Left kidney (tissue), 2 donors: ENCODE measurements around the gene DYNC2I2. TPM values are rescaled to one million over a fixed set of nuclear protein-coding genes. Genes with fewer than 3 reads are reported as not detected.
"Not testable (repeated sequence)": the region's sequence is repeated elsewhere in the genome, so short reads cannot be mapped to it uniquely, and the experiment has no call there.

ENCODE experiments used
- DNase-seq: peaks from one replicate; pipeline ENCODE4 v3.0.0-alpha.2; 2013
- polyA plus RNA-seq: library from polyadenylated mRNA; unstranded; fragments of 120-200 nt; gene quantifications from one replicate; pipeline ENCODE4 v1.2.1, GENCODE V29; 2013; ENCODE audit not compliant: insufficient read length

The DYNC2I2 gene
- polyA plus RNA-seq, 1 donor: 55.2 TPM

DNA sequence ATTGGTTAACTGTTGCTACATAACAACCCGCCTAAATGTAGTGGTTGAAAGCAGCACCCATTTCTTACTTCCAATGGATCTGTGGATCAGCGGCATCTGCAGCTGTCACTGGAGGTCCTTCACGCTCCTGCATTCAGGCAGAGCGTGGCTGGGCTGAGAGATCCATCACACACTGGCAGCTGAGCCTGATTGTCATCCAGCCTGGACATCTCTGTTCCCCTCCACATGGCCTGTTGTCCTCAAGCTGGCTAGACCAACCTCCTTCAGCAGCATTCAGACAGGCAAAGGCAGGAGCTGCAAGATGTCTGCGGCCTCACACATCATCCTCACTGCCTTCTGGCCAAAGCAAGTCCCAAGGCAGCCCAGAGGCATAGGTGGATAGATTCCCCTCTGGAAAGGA is 36.9 kb downstream of the DYNC2I2 start:
- DNase-seq: no peak

- DNase-seq: no peak
These were observed 37.5 kb downstream of the DYNC2I2 start for GRCh38 chr9:128619127-128619526.

- DNase-seq: no peak
These were observed 38.7 kb downstream of the DYNC2I2 start for GRCh38 chr9:128617943-128618342.

- no peak for DNase-seq
These were observed 41.1 kb downstream of the DYNC2I2 start for GRCh38 chr9:128615571-128615970.

GRCh38 chr9:128614728-128615127 is 41.9 kb downstream of the DYNC2I2 start:
- DNase-seq: no peak

DNA sequence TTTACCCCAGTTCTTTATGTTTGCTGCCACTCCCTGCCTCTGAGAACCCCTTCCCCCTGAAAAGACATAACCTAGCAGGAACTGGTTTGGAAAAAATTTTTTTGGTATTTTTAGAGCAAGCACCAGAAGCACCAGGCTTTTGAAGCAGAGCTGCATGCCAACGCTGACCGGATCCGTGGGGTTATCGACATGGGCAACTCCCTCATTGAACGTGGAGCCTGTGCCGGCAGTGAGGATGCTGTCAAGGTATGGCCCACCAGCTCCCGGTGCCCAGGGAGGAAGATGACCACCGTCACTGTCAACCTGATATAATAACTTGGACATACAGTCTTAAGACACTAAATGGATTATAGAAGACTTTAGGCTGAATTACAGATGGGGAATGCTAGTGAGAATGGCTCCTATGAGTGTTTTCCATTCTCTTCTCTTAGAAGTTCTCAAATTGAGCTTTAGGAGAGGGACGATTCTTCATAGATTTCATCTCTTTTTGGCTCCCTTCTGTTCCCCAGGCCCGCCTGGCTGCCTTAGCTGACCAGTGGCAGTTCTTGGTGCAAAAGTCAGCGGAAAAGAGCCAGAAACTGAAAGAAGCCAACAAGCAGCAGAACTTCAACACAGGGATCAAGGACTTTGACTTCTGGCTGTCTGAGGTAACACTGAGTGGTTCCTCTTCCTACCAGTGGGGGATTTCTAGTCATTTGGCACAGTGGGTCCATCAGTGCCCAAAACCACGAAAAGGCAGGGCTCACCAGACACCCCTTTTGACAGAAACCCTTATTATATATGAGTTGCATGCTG is 44.9 kb downstream of the DYNC2I2 start:
- no peak for DNase-seq

DNA sequence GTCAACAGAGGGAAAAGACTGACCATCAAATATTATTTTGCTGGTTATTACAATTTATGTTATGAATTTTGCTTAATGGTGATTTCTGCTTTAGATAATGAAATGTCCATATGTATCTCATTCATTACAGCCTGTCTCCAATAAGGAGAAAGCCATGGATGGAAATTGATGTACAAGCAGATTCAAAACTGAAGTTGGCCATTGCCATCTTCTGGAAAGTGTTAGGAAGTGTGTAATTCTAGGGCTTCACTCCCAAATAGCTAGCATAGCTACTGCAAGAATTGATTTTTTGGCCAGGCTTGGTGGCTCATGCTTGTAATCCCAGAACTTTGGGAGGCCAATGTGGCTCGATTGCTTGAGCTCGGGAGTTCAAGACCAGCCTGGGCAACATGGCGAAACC is 45.8 kb downstream of the DYNC2I2 start:
- no peak for DNase-seq

DNA sequence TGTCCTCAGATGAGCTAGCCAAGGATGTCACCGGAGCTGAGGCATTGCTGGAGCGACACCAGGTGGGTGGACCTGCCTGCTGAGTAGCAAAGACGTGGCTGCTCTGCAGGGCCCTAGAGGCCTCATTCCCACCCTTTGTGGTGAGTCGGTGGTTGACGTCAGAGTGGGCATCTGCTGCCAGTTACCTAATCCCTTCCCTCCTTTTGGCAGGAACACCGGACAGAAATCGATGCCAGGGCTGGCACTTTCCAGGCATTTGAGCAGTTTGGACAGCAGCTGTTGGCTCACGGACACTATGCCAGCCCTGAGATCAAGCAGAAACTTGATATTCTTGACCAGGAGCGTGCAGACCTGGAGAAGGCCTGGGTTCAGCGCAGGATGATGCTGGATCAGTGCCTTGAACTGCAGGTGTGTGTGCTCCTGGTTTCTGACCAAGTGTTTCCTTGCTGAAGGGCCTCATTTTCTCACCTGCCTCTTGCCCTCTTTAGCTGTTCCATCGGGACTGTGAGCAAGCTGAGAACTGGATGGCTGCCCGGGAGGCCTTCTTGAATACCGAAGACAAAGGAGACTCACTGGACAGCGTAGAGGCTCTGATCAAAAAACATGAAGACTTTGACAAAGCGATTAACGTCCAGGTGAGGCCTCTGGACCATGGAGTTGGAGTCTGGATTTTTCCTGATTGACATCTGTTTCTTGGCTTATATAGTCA is 48.9 kb downstream of the DYNC2I2 start:
- DNase-seq: no peak

- DNase-seq: no peak
These were observed 53.0 kb downstream of the DYNC2I2 start for GRCh38 chr9:128603697-128604096.

DNA sequence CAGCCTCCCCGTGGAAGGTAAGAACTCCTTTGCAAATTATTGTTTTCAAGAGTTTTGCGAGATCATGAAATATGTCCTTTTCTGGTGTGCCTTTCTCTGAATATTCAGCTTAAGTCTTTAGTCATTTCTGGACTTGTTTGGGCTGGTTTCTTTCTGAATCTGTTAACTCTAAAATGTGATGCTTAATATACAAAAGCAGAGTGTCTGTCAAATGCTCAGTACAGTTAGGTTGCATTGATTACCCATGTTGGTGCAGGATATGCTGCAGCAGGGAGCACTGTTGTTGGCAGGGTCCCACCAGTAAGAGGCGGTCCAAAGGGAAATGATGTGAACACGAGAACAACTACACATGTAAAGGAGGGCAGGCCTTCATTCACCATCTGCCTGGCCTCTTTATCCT is 56.5 kb downstream of the DYNC2I2 start:
- no peak for DNase-seq

GRCh38 chr9:128595471-128595870 is 61.2 kb downstream of the DYNC2I2 start:
- no peak for DNase-seq

- no peak for DNase-seq
These were observed 62.8 kb downstream of the DYNC2I2 start for GRCh38 chr9:128593856-128594255.

DNA sequence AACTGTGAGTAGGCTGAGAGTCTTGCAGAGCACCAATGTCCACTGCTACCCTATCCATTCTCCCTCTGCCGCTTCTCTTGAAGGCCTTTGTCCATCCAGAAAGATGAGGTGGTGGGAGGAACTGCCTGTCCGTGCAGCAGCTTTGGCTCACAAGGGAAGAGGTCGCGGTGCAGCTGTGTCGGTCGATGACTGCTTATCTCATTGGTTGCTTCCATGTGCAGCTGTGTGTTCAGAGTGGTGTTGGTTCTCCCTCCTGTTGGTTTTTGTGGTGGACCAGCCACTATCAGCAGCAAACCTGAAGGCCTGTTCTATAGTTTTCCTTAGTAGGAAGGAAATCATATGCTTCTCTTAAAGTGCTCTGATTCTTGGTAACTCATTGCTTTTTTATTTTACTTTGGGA is 63.6 kb downstream of the DYNC2I2 start:
- DNase-seq: no peak

DNA sequence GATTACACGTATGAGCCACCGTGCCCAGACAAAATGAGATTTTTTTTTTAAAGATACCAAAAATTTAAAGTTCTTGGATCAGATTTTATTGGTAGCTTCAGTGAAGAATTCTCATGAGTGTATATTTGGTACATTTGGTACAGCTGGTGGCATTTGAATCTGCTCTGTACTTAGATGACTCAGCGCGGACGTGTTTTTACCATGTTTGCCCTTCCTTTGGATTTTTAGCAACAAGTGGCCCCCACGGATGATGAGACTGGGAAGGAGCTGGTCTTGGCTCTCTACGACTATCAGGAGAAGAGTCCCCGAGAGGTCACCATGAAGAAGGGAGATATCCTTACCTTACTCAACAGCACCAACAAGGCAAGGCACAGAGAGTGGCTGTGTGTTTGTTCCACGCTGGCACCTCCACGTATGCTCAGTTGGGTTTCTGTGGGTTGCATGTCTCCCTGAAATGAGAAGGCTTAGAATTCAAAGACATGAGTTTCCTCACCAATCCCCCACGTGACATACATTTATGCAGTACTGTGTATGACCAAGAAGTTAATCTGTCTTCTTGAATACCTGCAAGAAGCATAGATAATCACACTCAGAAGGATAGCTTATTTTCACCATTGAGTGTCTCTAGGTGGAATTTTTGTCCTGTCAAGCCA is 67.9 kb downstream of the DYNC2I2 start:
- DNase-seq: no peak

- no peak for DNase-seq
These were observed 69.2 kb downstream of the DYNC2I2 start for GRCh38 chr9:128587453-128587852.

GRCh38 chr9:128586934-128587333 is 69.7 kb downstream of the DYNC2I2 start:
- DNase-seq: not testable (repeated sequence)

- DNase-seq: not testable (repeated sequence)
These were observed 71.5 kb downstream of the DYNC2I2 start for GRCh38 chr9:128585155-128585554.

Other genes with a start within 250 kb of the DYNC2I2 start
- 34.9 TPM for gene CERCAM, start 236.0 kb downstream of the DYNC2I2 start, polyA plus RNA-seq
- gene ODF2, start 200.8 kb downstream of the DYNC2I2 start, polyA plus RNA-seq: 58.3 TPM
- gene GLE1, start 152.1 kb downstream of the DYNC2I2 start, polyA plus RNA-seq: 34.2 TPM
- 407 TPM for gene SPTAN1, start 104.3 kb downstream of the DYNC2I2 start, polyA plus RNA-seq
- gene SET, start 32.4 kb upstream of the DYNC2I2 start, polyA plus RNA-seq: 720 TPM
- gene PKN3, start 45.7 kb upstream of the DYNC2I2 start, polyA plus RNA-seq: 13.4 TPM
- gene ZDHHC12, start 67.3 kb upstream of the DYNC2I2 start, polyA plus RNA-seq: 12.5 TPM
- 31.3 TPM for gene ZER1, start 115.1 kb upstream of the DYNC2I2 start, polyA plus RNA-seq
- gene TBC1D13, start 130.4 kb upstream of the DYNC2I2 start, polyA plus RNA-seq: 39.5 TPM
- gene ENDOG, start 161.7 kb upstream of the DYNC2I2 start, polyA plus RNA-seq: 6.7 TPM
- gene SPOUT1, start 172.9 kb upstream of the DYNC2I2 start, polyA plus RNA-seq: 35.3 TPM
- gene KYAT1, start 225.1 kb upstream of the DYNC2I2 start, polyA plus RNA-seq: 23.0 TPM
- 24.2 TPM for gene LRRC8A, start 225.3 kb upstream of the DYNC2I2 start, polyA plus RNA-seq